Measurements from ENCODE around the gene BICRAL. TPM values are rescaled to one million over a fixed set of nuclear protein-coding genes. Genes with fewer than 3 reads are reported as not detected.
A peak's percentile ranks its signal among the peaks of the same experiment; 100 is the strongest.
"Not testable (repeated sequence)": the region's sequence is repeated elsewhere in the genome, so short reads cannot be mapped to it uniquely, and the experiment has no call there.

BICRAL gene
- total RNA-seq, 1 donor from 2014 or later = 28.2 TPM

GRCh38 chr6:42898891-42899361, 117.1 kb downstream of the BICRAL start:
- peak; percentile 22 for DNase-seq

- DNase-seq = no peak
Measured at GRCh38 chr6:42899871-42900270, 118.0 kb downstream of the BICRAL start.

GRCh38 chr6:42901538-42901957, 119.7 kb downstream of the BICRAL start:
- DNase-seq = peak; percentile 56

- not testable (repeated sequence) for DNase-seq
Measured at GRCh38 chr6:42902429-42903263, 120.8 kb downstream of the BICRAL start.

- DNase-seq = no peak
Measured at GRCh38 chr6:42904467-42904866, 122.6 kb downstream of the BICRAL start.

GRCh38 chr6:42907336-42907735, 125.5 kb downstream of the BICRAL start:
- DNase-seq = no peak

GRCh38 chr6:42909835-42910234, 128.0 kb downstream of the BICRAL start:
- DNase-seq = no peak

- no peak for DNase-seq
Measured at GRCh38 chr6:42911171-42912021, 129.5 kb downstream of the BICRAL start.

- DNase-seq = no peak
Measured at GRCh38 chr6:42914546-42914945, 132.7 kb downstream of the BICRAL start.

GRCh38 chr6:42915732-42916131, 133.9 kb downstream of the BICRAL start, which contains the start of gene PTCRA:
Gene PTCRA (plus strand): TSS chr6:42916053. CDS start chr6:42916070, 17 bp downstream.
- DNase-seq = no peak

GRCh38 chr6:42916288-42916687, 134.4 kb downstream of the BICRAL start:
- DNase-seq = no peak

Other genes starting within 250 kb of the BICRAL start
- 41.0 TPM for gene UBR2, start 218.0 kb upstream of the BICRAL start, total RNA-seq
- gene PRPH2, start 59.5 kb upstream of the BICRAL start, total RNA-seq = 5.0 TPM
- gene TBCC, start 35.9 kb upstream of the BICRAL start, total RNA-seq = 63.2 TPM
- gene RPL7L1, start 97.6 kb downstream of the BICRAL start, total RNA-seq = 156 TPM
- gene PTCRA, start 134.0 kb downstream of the BICRAL start, total RNA-seq = not detected
- 24.6 TPM for gene CNPY3, start 147.4 kb downstream of the BICRAL start, total RNA-seq
- not detected for gene GNMT, start 178.7 kb downstream of the BICRAL start, total RNA-seq
- 24.0 TPM for gene PEX6, start 197.1 kb downstream of the BICRAL start, total RNA-seq
- 33.2 TPM for gene PPP2R5D, start 202.5 kb downstream of the BICRAL start, total RNA-seq
- 27.8 TPM for gene MEA1, start 231.9 kb downstream of the BICRAL start, total RNA-seq
- gene KLHDC3, start 232.2 kb downstream of the BICRAL start, total RNA-seq = 145 TPM
- 52.3 TPM for gene RRP36, start 239.6 kb downstream of the BICRAL start, total RNA-seq

All from occipital lobe (tissue), 2 donors.